Left colon (tissue), 2 donors: ENCODE measurements around the gene SLC17A3. TPM values are rescaled to one million over a fixed set of nuclear protein-coding genes. Genes with fewer than 3 reads are reported as not detected.

ENCODE experiments used
- ATAC-seq: fragments of 200-7000 bp; cut with Tn5 transposase; one replicate; pipeline ENCODE4 v1.9.1; 2020; ENCODE audit warnings: mild to moderate bottlenecking, moderate library complexity
- DNase-seq, 2 donors: peaks; one replicate each; pipeline ENCODE4 v3.0.0-alpha.2; 2020
- intact Hi-C, 2 donors: fragments of 100-400 bp; cut with DNase I in 1 of 2; cut with micrococcal nuclease in 1 of 2; formaldehyde crosslinking; loops; one replicate each; pipeline versions ENCODE4 v1.11.2 to v1.14.0; 2022; cut with DNase I, micrococcal nuclease
- long read RNA-seq: library from polyadenylated mRNA; unstranded; transcript quantifications from one replicate; pipeline ENCODE4 v2.0.0, GENCODE V29; 2021
- total RNA-seq, 2 donors: library from RNA; stranded (reverse); fragmentation: NEBNext Ultra II Directional; extraction: Animal tissue kit (Norgen Biotek cat#: 25700); gene quantifications; one replicate each; pipeline ENCODE4 v1.2.1, GENCODE V29; 2021
- donor health status: DM: no; HTN: no; CAD: no.
- donor health status: DM: yes; HTN: yes; CAD: no.

Gene SLC17A3, protein sequence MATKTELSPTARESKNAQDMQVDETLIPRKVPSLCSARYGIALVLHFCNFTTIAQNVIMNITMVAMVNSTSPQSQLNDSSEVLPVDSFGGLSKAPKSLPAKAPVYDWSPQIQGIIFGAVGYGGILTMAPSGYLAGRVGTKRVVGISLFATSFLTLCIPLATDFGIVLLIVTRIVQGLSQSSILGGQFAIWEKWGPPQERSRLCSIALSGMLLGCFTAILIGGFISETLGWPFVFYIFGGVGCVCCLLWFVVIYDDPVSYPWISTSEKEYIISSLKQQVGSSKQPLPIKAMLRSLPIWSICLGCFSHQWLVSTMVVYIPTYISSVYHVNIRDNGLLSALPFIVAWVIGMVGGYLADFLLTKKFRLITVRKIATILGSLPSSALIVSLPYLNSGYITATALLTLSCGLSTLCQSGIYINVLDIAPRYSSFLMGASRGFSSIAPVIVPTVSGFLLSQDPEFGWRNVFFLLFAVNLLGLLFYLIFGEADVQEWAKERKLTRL
- total RNA-seq, result not detected
- long read RNA-seq, result 0 reads

DNA sequence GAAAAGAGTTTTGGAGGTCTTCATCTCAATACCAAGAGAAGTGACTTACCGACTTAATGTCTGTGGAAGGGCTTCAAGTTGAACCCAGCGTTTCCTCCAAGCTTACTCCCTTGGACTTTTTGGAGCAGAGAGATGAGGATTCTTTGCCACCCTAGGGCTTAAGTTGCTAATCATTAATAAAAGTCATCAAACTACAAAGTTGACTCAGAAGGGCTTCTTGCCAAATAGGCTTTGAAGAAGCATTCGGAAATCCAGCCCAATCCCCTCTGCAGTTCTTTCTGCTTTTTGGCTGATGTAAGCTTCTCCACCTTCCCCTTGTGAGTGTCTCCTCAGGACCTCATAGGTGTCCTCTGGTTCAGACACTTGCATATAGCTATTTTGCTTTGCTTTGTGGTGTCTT, at the start of gene SLC17A3:
SLC17A3 (minus strand) TSS at position 126 of the 400 bp plus-strand sequence. CDS start 5,856 bp downstream, outside the sequence.
- intact Hi-C loops, result no loop called here
- DNase-seq, result no peak
- ATAC-seq, result no peak

DNA sequence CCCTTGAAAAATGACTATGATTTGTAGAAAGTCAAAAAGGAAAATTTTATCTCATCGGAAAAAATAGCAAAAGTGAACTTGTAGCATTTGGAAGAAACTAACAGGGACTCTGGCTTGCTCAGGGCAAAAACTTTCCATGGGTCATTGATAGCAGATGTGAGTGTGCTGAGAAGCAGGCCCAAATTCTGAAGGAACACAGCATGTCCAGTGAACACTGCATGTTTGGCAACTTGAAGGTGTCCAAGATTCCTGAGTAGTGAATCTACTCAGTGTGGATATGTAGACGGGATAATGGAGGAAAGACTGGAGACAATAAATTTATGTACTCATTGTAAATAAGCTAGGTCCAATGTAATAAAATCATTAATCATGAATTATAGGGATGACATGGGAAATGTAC, 48.3 kb upstream of the SLC17A3 start:
- no peak for DNase-seq
- intact Hi-C loops, result no loop called here
- no peak for ATAC-seq

DNA sequence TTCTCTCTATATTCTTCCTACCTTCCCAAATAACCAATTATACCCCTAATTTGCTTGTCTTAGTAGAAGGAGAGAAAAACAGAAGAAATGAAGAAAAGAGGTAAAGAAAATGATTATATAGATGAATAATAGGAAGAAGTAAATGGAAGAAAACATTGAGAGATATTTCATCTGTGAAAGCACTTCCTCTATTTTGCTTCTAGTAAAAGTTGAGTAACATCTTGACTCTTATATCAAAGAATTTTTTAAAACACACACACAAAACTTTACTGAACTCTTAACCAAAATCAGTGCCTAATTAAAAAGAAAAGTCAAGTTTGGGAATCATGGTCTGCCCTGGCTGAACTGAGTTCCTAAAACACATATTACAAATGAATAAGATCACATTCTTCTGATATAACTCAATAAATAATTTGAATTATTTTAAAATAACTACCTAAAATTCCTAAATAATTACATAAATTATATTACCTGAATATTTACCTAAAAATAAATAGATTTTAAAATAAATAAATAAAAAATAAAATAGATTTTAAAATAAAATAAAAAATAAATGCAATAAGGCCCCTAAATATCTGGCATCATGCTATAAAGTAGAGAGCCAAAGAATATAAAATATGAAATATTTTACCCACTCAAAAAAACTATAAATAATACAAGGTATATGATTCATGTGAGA, 47.6 kb upstream of the SLC17A3 start:
- intact Hi-C loops, result no loop called here
- no peak for DNase-seq
- ATAC-seq, result no peak

DNA sequence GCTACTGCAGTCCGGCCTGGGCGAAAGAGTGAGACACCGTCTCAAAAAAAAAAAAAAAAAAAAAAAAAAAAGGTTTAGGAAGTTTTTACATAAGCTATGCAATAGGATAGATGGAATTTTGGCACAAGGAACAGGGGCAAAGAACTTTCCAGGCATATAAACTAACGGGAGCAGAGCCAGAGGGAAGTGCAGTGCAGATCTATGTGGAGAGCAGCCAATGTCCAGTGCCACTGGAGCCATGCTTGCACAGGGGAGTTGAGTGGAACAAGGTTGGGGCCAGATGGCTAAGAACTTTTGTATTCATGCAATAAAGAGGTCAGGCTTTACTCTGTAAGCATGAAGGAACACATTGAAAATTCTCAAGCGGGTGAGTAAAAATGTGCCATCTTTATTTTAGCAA, 45.6 kb upstream of the SLC17A3 start:
- ATAC-seq (no peak), DNase-seq (no peak)
- intact Hi-C loops, result no loop called here

DNA sequence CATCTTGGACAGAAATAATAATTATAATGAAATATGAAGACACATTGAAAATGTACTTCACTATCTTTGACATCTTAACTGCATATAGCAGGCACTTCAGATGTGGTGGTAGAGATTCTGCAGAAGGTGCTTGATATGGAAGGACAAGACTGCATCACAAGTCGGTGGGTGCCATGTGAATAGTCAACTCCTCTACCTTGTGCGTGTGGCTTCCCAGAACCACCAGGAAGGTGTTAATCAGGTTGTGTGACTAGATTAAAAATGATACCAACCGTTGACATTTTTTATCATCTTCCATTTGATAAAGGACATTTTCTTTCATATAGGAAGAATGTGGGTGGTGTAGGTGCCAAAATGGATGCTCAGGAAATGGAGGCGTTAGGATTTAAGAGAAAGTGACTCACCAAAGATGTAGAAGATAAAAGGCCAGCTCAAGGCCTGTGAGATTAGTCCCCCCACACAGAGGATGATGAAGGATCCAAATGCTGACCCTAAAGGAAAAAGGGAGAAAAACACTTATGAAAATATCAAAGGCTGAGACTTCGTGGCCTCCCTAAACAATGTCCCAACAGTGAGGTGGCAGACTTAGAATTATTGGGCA, 44.1 kb upstream of the SLC17A3 start:
- no peak for ATAC-seq
- intact Hi-C loops, result no loop called here
- DNase-seq, result no peak

DNA sequence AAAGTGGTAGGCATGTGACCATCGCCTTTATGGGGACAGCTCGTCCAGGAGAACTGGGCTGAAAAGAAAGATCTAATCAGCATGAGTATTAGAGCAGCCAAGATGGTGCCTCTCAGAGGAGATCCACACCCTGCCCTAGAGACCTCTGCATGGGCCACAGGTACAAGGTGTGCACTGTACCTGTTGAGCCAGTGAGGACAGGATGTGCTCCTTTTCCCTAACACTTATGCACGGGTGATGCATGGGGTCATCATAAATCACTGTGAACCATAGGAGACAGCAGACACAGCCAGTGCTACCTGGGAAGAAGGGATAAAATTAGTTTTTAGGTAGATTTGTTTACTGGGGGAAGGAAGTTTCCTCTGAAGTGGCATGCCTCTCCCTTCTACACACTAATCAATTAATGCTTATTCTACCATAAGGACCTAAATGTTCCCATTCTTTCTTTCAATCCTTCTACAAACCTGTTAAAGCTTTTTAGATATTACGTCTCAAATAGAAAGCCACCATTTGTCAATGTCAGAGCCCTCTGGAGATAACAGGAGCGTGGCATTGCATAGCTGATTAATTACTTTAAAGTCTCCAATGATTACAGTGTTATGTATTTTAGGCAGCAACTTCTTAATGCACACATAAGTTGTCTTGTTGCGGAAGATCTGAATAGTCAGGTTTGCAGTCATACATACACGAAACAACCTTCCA, 42.9 kb upstream of the SLC17A3 start:
- no peak for ATAC-seq
- intact Hi-C loops, result no loop called here
- DNase-seq, result no peak

DNA sequence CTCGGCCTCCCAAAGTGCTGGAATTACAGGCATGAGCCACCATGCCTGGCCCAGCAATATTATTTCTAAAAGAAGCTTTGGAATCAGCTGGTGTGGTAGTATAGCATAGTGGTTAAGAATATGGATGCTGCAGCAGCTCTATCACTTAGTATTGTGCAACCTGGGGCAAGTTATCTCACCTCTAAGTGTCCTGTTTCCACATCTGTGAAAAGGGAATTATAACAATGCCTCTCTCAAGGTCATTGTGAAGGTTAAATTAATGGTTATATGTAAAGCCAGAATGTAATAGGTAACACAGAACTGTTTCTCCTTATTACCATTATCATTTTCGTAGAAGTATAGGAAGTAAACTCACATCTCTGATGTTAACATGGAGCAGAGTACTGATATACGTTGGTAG, 42.3 kb upstream of the SLC17A3 start:
- DNase-seq (no peak), ATAC-seq (no peak)
- intact Hi-C loops, result no loop called here

DNA sequence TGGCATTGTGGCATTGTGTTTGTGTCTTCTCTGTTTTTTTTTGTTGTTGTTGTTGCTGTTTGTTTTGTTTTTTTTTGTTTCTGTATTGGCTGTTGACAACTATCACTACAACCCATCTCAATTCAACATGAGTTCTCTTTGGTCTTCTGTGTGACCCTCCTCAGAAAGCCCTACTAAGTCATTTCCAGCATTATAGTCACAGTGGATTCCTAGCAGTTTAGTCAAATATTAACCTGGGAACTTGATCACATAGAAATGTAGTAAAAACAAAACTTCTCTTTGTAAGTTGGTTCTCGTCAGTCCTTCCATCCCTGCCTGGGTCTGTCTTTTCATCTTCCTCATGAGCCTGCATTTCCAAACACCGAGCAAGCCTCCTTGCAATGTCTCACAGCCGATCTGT, 39.7 kb upstream of the SLC17A3 start:
- intact Hi-C loops, result no loop called here
- DNase-seq (no peak), ATAC-seq (no peak)

DNA sequence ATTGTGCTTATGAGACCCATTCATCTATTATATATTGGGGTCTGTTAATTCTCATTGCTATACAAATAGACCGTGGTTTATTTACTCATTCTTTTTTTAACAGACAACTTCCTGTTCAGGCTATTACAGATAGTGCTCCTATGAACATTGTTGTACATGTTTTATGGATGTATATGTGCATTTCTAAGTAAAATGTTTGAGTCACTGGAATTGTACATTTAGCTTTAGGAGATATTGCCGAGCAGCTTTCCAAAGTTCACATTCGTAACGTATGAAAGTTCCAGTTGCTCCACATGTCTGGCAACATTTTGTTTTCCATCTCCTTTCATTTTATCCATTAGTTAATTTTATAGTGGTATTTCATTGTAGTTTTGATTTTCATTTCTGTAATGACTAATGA, 37.3 kb upstream of the SLC17A3 start:
- ATAC-seq (peak; percentile 39), DNase-seq (no peak)
- intact Hi-C loops, result no loop called here

DNA sequence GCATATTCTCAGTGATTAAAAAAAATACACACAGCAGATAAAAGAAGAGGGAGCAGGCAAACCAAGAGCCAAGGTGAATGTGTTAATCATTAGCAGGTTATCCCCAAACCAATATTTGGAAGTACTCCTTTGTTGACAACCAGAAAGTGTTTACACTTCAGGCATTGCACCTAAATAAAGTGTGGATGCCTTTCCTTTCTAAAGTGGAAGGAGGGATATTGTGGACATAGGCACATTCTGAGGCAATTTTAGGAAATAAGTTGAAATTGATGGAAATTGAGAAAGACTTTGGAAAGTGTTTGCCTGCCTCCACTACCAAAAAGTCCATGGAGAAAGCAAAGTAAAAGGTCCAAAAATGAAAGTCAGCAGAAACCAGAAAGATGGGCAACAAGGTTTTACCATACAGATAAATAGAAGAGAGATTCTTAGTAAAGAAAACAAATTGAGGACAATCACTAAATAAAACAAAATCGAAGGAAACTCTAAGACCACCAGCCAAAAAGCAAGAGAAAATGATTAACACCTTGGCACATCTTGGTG, 33.5 kb upstream of the SLC17A3 start:
- DNase-seq, result no peak
- intact Hi-C loops, result loop anchor here (5.0 to 10.0 kb wide), 2 partner anchors 40 to 183 kb away; a partner anchor contains a TSS
- ATAC-seq, result no peak

DNA sequence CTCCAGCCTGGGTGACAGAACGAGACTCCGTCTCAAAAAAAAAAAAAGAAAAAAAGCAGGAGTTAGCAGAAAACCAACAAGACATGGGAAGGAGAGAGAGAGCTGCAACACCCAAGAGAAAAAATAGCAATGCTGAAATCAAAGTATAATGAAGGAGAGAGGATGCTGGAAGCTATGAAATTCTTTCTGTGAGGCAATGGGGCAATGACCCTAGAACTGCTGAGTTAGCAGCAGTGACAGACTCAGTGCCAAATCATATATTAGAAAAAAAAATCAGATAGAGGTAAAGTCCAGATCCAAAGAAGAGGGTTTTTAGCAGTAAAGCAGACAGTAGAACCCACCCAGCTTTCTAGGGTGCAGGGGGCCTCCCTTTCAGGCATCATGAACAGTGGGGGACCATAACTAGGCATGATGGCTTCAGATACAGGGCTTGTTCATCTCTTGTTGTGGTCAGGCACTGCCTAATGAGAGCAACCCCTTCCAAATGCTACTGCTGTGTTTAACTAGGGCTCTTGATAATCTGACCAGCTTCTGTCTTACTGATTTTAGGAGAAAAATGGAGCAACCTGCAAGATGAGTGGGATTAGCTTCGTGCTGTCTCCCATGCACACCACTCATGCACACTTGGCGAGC, 29.5 kb upstream of the SLC17A3 start:
- intact Hi-C loops, result loop anchor here in 1 of 2 donors (10.0 kb wide), 1 partner anchor 179 kb away; a partner anchor contains a TSS
- ATAC-seq, result no peak
- DNase-seq, result no peak

DNA sequence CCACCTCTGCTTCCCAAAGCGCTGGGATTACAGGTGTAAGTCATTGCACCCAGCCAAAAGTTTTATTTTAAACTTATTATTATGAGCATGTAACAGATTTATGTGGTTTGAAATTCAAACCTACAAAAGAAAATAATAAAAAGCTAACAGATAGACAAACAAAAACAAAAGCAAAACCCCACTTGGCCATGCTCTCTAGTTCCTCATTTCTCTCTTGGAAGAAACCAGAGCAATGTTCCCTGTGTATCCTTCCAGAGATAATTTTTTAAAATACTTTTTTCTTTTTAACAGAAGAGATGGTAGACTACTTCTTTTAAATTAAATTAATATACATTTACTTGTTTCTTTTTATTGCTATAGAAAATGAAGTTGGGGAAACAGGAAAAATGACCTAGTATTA, 28.0 kb upstream of the SLC17A3 start:
- DNase-seq (no peak), ATAC-seq (no peak)
- intact Hi-C loops, result loop anchor here in 1 of 2 donors (10.0 kb wide), 1 partner anchor 177 kb away; a partner anchor contains a TSS

DNA sequence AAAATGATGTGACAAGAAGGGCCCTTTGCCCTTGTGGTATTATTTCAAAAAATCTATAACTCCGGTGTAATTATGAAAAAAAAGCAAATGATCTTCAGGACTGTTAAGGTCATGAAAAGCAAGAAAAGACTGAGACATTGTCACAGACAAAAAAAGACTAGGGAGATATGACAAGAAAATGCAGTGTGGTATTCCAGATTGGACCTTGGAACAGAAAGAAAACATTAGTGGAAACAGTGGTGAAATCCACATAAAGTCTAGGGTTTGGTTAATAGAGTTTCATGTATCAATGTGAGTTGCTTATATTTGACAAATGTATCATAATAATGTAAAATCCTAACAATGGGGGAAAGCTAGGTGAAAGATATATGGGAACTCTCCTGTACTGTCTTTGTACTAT, 26.8 kb upstream of the SLC17A3 start:
- intact Hi-C loops, result loop anchor here in 1 of 2 donors (10.0 kb wide), 1 partner anchor 176 kb away; a partner anchor contains a TSS
- no peak for DNase-seq
- ATAC-seq, result no peak

DNA sequence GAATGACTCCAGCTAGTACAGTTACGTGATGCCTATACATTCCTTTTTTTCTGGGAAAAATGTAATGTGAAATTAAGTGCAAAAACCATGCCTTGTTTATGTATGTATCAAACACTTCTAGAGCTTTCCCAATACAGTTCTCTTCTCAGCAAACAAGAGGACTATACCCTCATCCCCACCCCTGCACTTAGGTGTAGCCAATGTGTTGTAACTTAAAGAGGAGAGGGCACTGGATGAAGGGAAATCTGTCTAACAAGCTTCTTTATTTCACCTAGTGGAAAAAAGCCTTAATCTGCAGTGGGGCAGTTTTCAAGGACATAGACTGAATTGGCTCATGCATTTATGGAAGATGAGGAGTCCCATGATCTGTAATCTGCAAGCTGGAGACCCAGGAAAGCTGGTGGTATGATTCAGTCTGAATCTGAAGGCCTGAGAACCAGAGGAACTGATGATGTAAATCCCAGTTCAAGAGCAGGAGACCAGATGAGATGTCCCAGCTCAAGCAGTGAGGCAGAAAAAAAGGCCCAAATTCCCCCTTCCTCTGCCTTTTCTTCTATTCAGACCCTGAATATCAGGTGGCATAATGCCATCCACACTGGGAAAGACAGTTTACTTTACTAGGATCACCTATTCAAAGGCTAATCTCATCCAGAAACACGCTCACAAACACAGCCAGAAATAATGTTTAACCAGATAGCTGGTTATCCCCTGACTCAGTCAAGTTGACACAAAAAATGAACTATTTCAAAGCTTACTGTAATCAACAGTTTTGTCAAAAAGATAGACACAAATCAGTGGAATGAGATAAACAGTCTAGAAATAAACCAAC, 25.8 kb upstream of the SLC17A3 start:
- ATAC-seq (no peak), DNase-seq (no peak)
- intact Hi-C loops, result loop anchor here in 1 of 2 donors (10.0 kb wide), 1 partner anchor 175 kb away; a partner anchor contains a TSS

DNA sequence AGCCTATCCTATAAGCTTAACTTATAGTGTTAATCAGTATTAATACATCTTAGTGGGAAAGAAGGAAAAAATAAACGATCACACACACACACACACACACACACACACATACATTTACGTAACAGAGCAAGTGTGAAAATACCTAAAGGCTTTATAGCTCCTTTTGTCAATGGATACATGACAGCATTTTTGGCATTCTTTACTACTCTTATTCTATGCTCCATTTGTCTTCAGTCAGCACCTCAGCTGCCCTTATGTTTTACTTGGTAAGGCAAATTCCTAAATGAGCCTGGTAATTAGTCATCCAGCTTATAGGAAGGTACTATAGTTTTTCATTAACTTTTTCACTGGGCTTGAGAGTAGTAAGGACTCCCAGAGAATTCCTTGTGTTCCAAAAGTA, 25.1 kb upstream of the SLC17A3 start:
- DNase-seq, result no peak
- intact Hi-C loops, result no loop called here
- ATAC-seq, result no peak

DNA sequence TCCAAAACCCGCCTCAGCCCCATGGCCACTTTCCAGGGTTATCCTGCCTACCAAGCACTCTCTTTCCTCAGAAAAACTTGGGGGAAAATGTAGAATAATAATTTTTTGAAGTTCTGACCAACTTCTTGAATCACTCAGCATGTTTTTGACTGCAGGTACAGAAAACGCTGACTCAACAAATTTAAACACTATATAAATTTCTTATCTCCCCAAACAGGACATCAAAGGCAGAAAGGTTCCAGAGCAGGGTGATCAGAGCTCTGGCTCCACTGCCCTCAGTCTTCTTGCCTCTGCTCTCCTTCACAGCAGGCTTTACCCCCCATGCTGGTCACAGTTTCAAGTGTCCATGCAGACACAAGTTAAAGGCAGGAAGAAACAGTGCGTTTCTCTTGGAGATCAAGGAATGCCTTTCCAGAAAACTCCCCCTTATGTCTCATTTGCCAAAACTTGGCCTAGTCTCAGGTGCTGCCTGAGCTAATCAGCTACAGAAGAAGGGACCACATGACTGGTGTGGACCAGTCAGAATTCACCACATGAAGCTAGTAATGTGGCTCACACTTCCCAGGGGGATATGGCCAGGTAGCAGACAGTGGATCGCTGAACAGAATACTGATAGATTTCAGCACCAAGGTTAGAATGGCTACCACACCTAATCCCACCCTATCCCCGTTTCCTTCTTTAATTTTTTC, 24.4 kb upstream of the SLC17A3 start:
- ATAC-seq, result no peak
- intact Hi-C loops, result no loop called here
- no peak for DNase-seq

DNA sequence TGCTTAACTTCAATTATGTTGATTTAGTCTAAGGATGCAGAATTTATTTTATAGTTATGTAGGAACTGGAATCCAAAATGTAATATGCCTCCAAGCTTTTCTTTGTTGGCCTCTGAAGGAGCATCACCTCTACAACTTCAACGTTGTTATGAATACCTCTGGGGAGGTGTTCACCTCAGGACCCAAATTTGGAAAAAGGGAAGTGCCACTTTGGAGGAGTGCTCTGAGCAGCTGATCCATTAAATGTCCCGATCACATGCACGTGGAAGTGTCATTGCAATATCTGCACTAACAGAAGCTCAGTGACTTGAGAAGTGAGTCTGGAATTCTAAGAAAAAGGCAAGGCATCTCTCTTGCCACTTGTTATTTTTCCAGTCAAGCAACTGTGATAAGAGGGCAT, 22.2 kb upstream of the SLC17A3 start:
- DNase-seq (no peak), ATAC-seq (no peak)
- intact Hi-C loops, result no loop called here
